Breast epithelium (tissue), 4 donors: ENCODE data around the gene RAB3A. TPM values are rescaled to one million over a fixed set of nuclear protein-coding genes. Genes with fewer than 3 reads are reported as not detected.

Experiments used
- DNase-seq, 2 donors: peaks; one replicate each; pipeline ENCODE4 v3.0.0-alpha.2; 2019; ENCODE audit warnings: low spot score in 2 of 2
- H3K27ac ChIP-seq, 2 donors: fragments of 200-600 bp; sonication (generic) in 1 of 2; one replicate each; pipeline ENCODE4 v1.5.1; 2016 to 2019; ENCODE audit warnings: mild to moderate bottlenecking in 1 of 2
- H3K27me3 ChIP-seq, 2 donors: fragments of 200-600 bp; sonication (generic) in 1 of 2; one replicate each; pipeline versions ENCODE4 v1.5.1 to v1.6.0; 2017 to 2019; ENCODE audit warnings: control low read depth in 1 of 2, mild to moderate bottlenecking in 1 of 2
- H3K36me3 ChIP-seq: fragments of 200-600 bp; one replicate; pipeline ENCODE4 v1.5.1; 2019
- H3K4me1 ChIP-seq, 2 donors: fragments of 200-600 bp; sonication (generic); one replicate each; pipeline ENCODE4 v1.5.1; 2016 to 2019; ENCODE audit warnings: control low read depth in 1 of 2
- H3K4me3 ChIP-seq, 3 donors: fragments of 200-600 bp; sonication (generic); 1 replicate in 2 of 3; 2 replicates in 1 of 3; pipeline ENCODE4 v1.5.1; 2016 to 2019; ENCODE audit warnings: mild to moderate bottlenecking in 3 of 3, moderate library complexity in 2 of 3
- H3K9me3 ChIP-seq, 2 donors: fragments of 200-600 bp; sonication (generic) in 1 of 2; one replicate each; pipeline ENCODE4 v1.5.1; 2016 to 2019; ENCODE audit warnings: control low read depth in 1 of 2
- POLR2A ChIP-seq: fragments of 450-650 bp; IDR thresholded peaks from one replicate; pipeline ENCODE4 v1.6.1; 2016; ENCODE audit warnings: antibody characterized with exemption, mild to moderate bottlenecking, moderate library complexity
- POLR2AphosphoS5 ChIP-seq, 3 donors: sonication (generic); formaldehyde crosslinking; IDR thresholded peaks; one replicate each; pipeline ENCODE4 v1.6.1; 2017; ENCODE audit warnings: antibody characterized with exemption in 3 of 3
- intact Hi-C: fragments of 100-400 bp; cut with DNase I; formaldehyde crosslinking; loops from one replicate; pipeline ENCODE4 v1.15.1; 2023; ENCODE audit warnings: low total_unique reads
- total RNA-seq, 3 donors: library from RNA; depleted of rRNA; stranded (reverse); fragments of >200 nt; gene quantifications; one replicate each; pipeline ENCODE4 v1.1.0, GENCODE V29; 2016
- TF ChIP-seq, protein P1 (sequence below), 3 donors: fragments of 450-650 bp; IDR thresholded peaks; one replicate each; pipeline ENCODE4 v1.5.1; 2016 to 2017; ENCODE audit warnings: antibody characterized with exemption in 3 of 3, mild to moderate bottlenecking in 3 of 3, moderate library complexity in 3 of 3

RAB3A gene
- total RNA-seq, 3 donors from 2014 or later: 0.66 to 1.2 (median 1.1) TPM

DNA sequence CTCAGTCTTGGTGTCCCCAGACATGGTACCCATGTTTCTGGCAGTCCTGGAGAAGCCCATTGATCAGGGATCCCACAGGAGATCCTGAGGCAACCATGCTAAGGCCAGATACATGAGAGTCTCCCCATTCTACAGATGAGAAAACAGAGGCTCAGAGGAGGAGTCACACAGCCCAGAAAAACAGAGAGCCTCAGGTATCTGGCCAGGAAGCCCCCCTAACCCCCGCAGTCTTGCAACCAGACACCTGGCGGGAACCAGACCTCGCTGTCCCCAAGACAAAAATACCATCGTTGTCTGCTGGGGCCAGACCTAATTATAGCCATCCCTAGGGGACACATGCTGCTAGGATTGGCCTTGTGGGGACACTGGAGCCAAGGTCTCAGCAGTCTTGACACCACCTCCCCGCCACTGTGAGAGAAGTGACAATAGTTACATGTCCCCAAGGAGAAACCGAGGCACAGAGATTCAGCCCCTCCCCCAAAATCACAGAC, 24.0 kb upstream of the RAB3A start:
- Histone ChIP-seq H3K4me3 (no peak overlapping the region), H3K27me3 (peaks cover 11 to 75% of the 10 kb centered on the region in 2 donors), H3K36me3 (no peaks in the 10 kb centered on the region), H3K9me3 (peaks cover 1 to 2% of the 10 kb centered on the region in 2 donors), H3K4me1 (peaks cover 0 to 5% of the 10 kb centered on the region in 2 donors), H3K27ac (no peak overlapping the region)
- TF ChIP-seq POLR2AphosphoS5 (IDR thresholded peaks at IDR 0.05) (no peak), POLR2A (no peak)
- TF ChIP-seq, protein P1, sequence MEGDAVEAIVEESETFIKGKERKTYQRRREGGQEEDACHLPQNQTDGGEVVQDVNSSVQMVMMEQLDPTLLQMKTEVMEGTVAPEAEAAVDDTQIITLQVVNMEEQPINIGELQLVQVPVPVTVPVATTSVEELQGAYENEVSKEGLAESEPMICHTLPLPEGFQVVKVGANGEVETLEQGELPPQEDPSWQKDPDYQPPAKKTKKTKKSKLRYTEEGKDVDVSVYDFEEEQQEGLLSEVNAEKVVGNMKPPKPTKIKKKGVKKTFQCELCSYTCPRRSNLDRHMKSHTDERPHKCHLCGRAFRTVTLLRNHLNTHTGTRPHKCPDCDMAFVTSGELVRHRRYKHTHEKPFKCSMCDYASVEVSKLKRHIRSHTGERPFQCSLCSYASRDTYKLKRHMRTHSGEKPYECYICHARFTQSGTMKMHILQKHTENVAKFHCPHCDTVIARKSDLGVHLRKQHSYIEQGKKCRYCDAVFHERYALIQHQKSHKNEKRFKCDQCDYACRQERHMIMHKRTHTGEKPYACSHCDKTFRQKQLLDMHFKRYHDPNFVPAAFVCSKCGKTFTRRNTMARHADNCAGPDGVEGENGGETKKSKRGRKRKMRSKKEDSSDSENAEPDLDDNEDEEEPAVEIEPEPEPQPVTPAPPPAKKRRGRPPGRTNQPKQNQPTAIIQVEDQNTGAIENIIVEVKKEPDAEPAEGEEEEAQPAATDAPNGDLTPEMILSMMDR (IDR thresholded peaks at IDR 0.05): no peak
- intact Hi-C loops: no loop called here
- no peak for DNase-seq

DNA sequence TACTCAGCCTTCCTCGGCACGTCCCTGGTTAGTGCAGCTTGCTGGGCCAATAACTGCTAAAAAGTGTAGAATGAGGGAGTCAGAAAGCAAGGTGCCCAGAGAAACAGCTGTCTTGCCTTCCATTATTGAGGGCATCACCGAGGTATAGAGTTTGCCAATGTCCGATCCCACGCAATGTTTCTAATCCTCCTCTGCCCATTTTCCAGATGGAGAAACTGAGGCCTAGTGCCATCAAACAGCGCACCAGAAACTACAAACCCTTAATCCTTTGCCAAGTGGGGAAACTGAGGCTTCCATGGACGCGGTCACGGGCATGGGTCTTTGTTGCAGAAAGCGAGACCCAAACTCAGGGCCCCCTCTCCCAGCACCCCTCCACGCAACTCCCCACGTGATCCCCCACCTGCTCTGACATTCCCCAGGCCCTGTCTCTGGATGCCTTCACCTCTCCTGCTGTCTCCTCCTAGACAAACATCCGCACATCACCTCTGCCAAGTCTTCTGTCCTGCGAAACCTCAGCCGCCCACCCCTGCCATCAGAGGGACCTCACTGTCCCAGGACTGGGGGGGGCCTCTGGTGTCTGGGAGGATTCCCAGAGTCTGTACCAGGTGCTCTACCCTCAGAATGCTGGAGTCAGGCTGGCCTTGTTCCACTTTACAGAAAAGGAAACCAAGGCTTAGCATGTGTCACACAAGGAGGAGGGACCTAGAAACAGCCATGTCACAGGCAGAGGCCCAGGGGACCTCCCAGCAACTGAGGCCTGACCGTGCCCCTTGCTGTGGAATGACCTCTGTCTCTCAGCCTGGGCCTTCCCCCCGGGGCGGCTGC, 23.3 kb upstream of the RAB3A start:
- intact Hi-C loops: no loop called here
- no peaks in the 10 kb centered on the region for H3K36me3 ChIP-seq

DNA sequence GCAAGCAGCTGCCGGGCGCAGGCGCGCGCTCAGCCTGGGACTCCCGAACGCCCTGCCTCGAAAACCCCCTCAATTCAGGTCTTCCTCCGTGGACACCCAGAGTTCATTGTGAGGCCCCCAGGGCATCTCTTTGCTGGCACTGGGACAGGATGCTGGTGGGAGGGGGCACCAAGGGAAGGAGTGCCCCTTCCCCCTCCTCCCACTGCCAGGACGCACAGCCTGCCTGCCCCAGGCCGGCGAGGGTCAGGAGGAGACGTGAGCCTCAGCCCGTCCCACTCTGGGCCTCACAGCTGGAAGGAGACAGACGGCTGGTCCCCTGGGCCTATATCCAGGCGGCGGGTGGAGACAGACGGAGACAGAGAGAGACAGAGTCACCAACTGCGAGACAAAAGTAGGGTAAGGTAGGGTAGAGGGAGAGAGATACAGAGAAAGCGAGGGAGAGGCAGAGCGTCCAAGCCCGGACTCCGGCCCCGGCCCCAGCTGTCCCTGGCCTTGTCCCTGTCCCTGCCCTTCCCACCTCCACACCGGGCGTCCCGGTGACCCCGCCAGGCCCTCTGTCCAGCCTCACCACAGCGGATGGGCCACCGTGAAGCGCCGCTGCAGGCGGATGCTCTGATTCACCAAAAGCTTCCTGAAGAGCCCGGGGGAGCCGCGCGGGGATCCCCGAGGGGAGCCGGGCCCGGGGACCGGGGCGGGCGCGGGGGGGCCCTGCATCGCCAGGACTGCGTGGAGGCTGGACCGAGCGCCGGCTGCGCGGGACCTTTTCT, 22.0 kb upstream of the RAB3A start, which contains the start of gene PDE4C:
Gene PDE4C, minus strand, starts transcription at position 737 of the 767 bp plus-strand sequence. Its CDS starts 23 bp downstream, at position 714.
- intact Hi-C loops: loop anchor here (2.0 kb wide), 1 partner anchor 45 kb away; no protein-coding TSS in a partner anchor
- Histone ChIP-seq H3K27ac (peak within 1 kb of the TSS in 1 of 2 donors; percentile 20), H3K27me3 (peaks cover 10 to 69% of the 10 kb centered on the region in 2 donors), H3K4me3 (peak within 1 kb of the TSS in 1 of 3 donors; percentile 32), H3K36me3 (no peaks in the 10 kb centered on the region), H3K4me1 (peaks cover 0 to 5% of the 10 kb centered on the region in 2 donors), H3K9me3 (no peaks in the 10 kb centered on the region)
- no peak for TF ChIP-seq POLR2AphosphoS5 (IDR thresholded peaks at IDR 0.05)
- TF ChIP-seq POLR2A: no peak
- TF ChIP-seq, protein P1 (IDR thresholded peaks at IDR 0.05): no peak
- DNase-seq: no peak

More for the DNA sequence above, 23.3 kb upstream of the RAB3A start:
- TF ChIP-seq POLR2A: no peak
- TF ChIP-seq, protein P1 (IDR thresholded peaks at IDR 0.05): no peak
- TF ChIP-seq POLR2AphosphoS5 (IDR thresholded peaks at IDR 0.05): no peak
- no peak for DNase-seq
- no peak overlapping the region for H3K4me3 ChIP-seq
- H3K9me3 ChIP-seq: no peaks in the 10 kb centered on the region
- H3K4me1 ChIP-seq: peaks cover 0 to 5% of the 10 kb centered on the region in 2 donors
- peaks cover 8 to 70% of the 10 kb centered on the region in 2 donors for H3K27me3 ChIP-seq
- no peak overlapping the region for H3K27ac ChIP-seq

DNA sequence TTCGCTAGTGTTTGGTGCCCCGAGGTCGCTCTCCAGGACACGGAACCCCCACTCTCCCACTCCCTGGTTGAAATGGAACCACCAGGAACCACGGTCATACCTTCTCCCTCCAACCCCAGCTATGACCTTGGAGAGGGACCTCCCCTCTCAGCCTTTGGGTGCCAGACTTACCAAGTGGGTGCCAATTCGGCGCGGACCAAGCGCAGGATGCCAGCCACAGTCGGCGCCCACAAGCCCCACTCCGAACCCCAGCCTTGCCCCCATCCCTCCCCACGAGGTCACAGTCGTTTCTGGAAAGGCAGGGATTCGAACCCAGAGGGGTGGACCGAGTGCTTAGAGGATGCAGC, 21.5 kb upstream of the RAB3A start:
- H3K4me3 ChIP-seq: peak overlapping the region in 2 of 3 donors; percentile 35 to 61
- intact Hi-C loops: loop anchor here (2.0 kb wide), 1 partner anchor 45 kb away; no protein-coding TSS in a partner anchor
- H3K27me3 ChIP-seq: peaks cover 13 to 69% of the 10 kb centered on the region in 2 donors

More for the DNA sequence above, 21.5 kb upstream of the RAB3A start:
- peak overlapping the region in 1 of 2 donors; percentile 20 for H3K27ac ChIP-seq
- TF ChIP-seq, protein P1 (IDR thresholded peaks at IDR 0.05): no peak
- no peak for TF ChIP-seq POLR2A
- TF ChIP-seq POLR2AphosphoS5 (IDR thresholded peaks at IDR 0.05): no peak
- H3K9me3 ChIP-seq: no peaks in the 10 kb centered on the region
- no peak for DNase-seq
- H3K4me1 ChIP-seq: peaks cover 0 to 5% of the 10 kb centered on the region in 2 donors
- H3K36me3 ChIP-seq: no peaks in the 10 kb centered on the region
